WI38 (cell line): ENCODE data around the gene COLEC12.

Experiments used
- H3K4me3 ChIP-seq: 2 replicates; pipeline ENCODE4 v1.5.1; 2011; ENCODE audit warnings: low read depth, mild to moderate bottlenecking, control low read depth, low read length
- CTCF ChIP-seq: IDR thresholded peaks from 2 replicates; pipeline ENCODE4 v1.5.1; 2012; ENCODE audit warnings: low read depth, mild to moderate bottlenecking, control low read depth, low read length

The COLEC12 gene

GRCh38 chr18:388200-388599, 112.3 kb downstream of the COLEC12 start:
- no peak overlapping the region for H3K4me3 ChIP-seq
- no peak for TF ChIP-seq CTCF

GRCh38 chr18:386994-387393, 113.5 kb downstream of the COLEC12 start:
- no peak overlapping the region for H3K4me3 ChIP-seq

GRCh38 chr18:384897-385296, 115.6 kb downstream of the COLEC12 start:
- TF ChIP-seq CTCF, result no peak
- no peak overlapping the region for H3K4me3 ChIP-seq

More at GRCh38 chr18:386994-387393, 113.5 kb downstream of the COLEC12 start:
- TF ChIP-seq CTCF, result no peak

GRCh38 chr18:383135-383534, 117.4 kb downstream of the COLEC12 start:
- no peak for TF ChIP-seq CTCF
- H3K4me3 ChIP-seq, result no peak overlapping the region

DNA sequence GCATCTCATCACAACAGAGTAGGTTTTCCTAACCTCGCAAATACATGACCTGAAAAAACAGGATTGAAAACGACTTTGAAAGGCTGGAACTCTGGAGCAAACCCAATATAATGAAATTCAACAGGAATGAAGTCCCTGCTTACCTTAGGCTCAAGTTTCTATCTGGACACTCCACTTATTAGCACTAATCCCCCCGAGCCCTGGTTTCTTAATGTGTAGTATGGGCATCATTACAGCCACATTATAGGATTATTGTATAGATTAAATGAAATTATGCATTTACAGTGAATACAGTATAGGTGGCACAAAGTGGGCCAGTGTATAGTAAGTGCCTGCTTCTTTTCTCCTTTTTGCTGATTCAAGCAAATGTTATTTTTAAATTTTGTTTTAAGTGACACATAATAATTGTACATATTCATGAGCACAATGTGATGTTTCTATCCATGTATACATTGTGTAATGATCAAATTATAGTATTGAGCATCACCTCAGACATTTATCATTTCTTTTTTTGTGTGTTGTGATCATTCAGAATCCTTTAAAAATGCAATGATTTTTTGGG, 118.0 kb downstream of the COLEC12 start:
- H3K4me3 ChIP-seq, result no peak overlapping the region
- TF ChIP-seq CTCF, result no peak

- no peak overlapping the region for H3K4me3 ChIP-seq
- no peak for TF ChIP-seq CTCF
Measured at GRCh38 chr18:379681-380330, 120.7 kb downstream of the COLEC12 start.

- no peak overlapping the region for H3K4me3 ChIP-seq
- no peak for TF ChIP-seq CTCF
Measured at GRCh38 chr18:378079-378478, 122.4 kb downstream of the COLEC12 start.
